MM.1S (cell line): ENCODE measurements around the gene SH3GL2.

ENCODE experiments used
- DNase-seq: peaks from one replicate; pipeline ENCODE4 v3.0.0-alpha.2; 2015
- H2AFZ ChIP-seq: fragments of 300-600 bp; sonication (generic); 2 replicates; pipeline ENCODE4 v1.6.0; 2016; ENCODE audit warnings: antibody characterized with exemption, low read length
- H3F3A ChIP-seq: fragments of 300-600 bp; sonication (generic); 2 replicates; pipeline ENCODE4 v1.6.1; 2016; ENCODE audit warnings: mild to moderate bottlenecking, antibody characterized with exemption, low read length, moderate library complexity, mixed read lengths; ENCODE audit not compliant: insufficient read depth
- H3K27ac ChIP-seq: fragments of 300-600 bp; sonication (generic); 2 replicates; pipeline ENCODE4 v1.5.1; 2016; ENCODE audit warnings: mild to moderate bottlenecking, low read length
- H3K27me3 ChIP-seq: fragments of 300-600 bp; sonication (generic); replicated peaks from 2 replicates; pipeline ENCODE4 v1.6.0; 2016; ENCODE audit warnings: low read length; ENCODE audit not compliant: insufficient read depth
- H3K36me3 ChIP-seq: fragments of 300-600 bp; sonication (generic); replicated peaks from 2 replicates; pipeline ENCODE4 v1.6.1; 2016; ENCODE audit warnings: mild to moderate bottlenecking, low read length, mixed read lengths; ENCODE audit not compliant: insufficient read depth
- H3K4me1 ChIP-seq: fragments of 300-600 bp; sonication (generic); 2 replicates; pipeline ENCODE4 v1.6.1; 2016; ENCODE audit warnings: low read length, mixed read lengths
- H3K4me2 ChIP-seq: fragments of 300-600 bp; sonication (generic); 2 replicates; pipeline ENCODE4 v1.6.0; 2016; ENCODE audit warnings: low read depth, low read length
- H3K4me3 ChIP-seq: fragments of 300-600 bp; sonication (generic); 2 replicates; pipeline ENCODE4 v1.5.1; 2016; ENCODE audit warnings: low read length, mixed read lengths
- H3K79me2 ChIP-seq: fragments of 300-600 bp; sonication (generic); 2 replicates; pipeline ENCODE4 v1.6.1; 2016; ENCODE audit warnings: mixed run types, low read length, mixed read lengths
- H3K9ac ChIP-seq: fragments of 300-600 bp; sonication (generic); 2 replicates; pipeline ENCODE4 v1.6.1; 2016; ENCODE audit warnings: low read length, mixed read lengths
- H3K9me2 ChIP-seq: fragments of 300-600 bp; sonication (generic); replicated peaks from 2 replicates; pipeline ENCODE4 v1.6.1; 2016; ENCODE audit warnings: mild to moderate bottlenecking, low read length, mixed read lengths; ENCODE audit not compliant: insufficient read depth
- H3K9me3 ChIP-seq: fragments of 300-600 bp; sonication (generic); replicated peaks from 2 replicates; pipeline ENCODE4 v1.6.1; 2016; ENCODE audit warnings: mild to moderate bottlenecking, low read length, mixed read lengths; ENCODE audit not compliant: insufficient read depth
- H4K20me1 ChIP-seq: fragments of 300-600 bp; sonication (generic); 2 replicates; pipeline ENCODE4 v1.6.1; 2016; ENCODE audit warnings: mild to moderate bottlenecking, low read length, moderate library complexity, mixed read lengths; ENCODE audit not compliant: insufficient read depth
- CTCF ChIP-seq: fragments of 300-600 bp; sonication (generic); IDR thresholded peaks from 2 replicates; pipeline ENCODE4 v1.5.1; 2016; ENCODE audit warnings: antibody characterized with exemption, low read length, mixed read lengths
- EZH2 ChIP-seq: fragments of 300-600 bp; sonication (generic); optimal IDR thresholded peaks from 2 replicates; pipeline ENCODE3; 2017; ENCODE audit warnings: low read depth, mild to moderate bottlenecking, antibody characterized with exemption, low read length, mixed read lengths
- EZH2phosphoT487 ChIP-seq: fragments of 300-600 bp; sonication (generic); IDR thresholded peaks from 2 replicates; pipeline ENCODE4 v1.6.1; 2018; ENCODE audit warnings: antibody characterized with exemption, low read length

The SH3GL2 gene

GRCh38 chr9:17776735-17777134 lies 197.9 kb downstream of the SH3GL2 start:
- no peaks in the 10 kb centered on the region for H3K4me1 ChIP-seq
- no peak overlapping the region for H3K9ac ChIP-seq
- H3K79me2 ChIP-seq = no peaks in the 10 kb centered on the region
- no peak overlapping the region for H3K4me3 ChIP-seq
- H3K9me3 ChIP-seq = no peaks in the 10 kb centered on the region
- H3K4me2 ChIP-seq = no peak overlapping the region
- no peaks in the 10 kb centered on the region for H3K9me2 ChIP-seq
- no peaks in the 10 kb centered on the region for H3K27me3 ChIP-seq
- no peak overlapping the region for H2AFZ ChIP-seq
- no peak overlapping the region for H3K27ac ChIP-seq
- no peak for DNase-seq
- no peaks in the 10 kb centered on the region for H3F3A ChIP-seq
- no peaks in the 10 kb centered on the region for H4K20me1 ChIP-seq
- H3K36me3 ChIP-seq = no peaks in the 10 kb centered on the region
- no peak for TF ChIP-seq CTCF
- no peak for TF ChIP-seq EZH2
- no peak for TF ChIP-seq EZH2phosphoT487

DNA sequence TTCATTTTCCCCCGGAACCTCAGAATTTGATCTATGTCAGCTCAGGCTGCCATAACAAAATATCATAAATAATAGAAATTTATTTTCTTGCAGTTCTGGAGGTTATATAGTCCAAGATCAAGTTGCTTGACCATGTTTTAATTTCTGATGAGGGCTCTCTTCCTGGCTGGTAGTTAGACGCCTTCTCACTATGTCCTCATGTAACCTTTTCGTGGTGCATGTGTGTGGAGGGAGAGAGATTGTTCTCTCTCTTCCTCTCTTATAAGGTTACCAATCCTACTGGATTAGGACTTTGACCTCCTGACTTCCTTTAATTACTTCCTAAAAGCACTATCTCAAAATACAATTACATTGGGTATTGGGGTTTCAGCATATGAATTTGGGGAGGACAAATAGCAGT lies 198.6 kb downstream of the SH3GL2 start:
- Histone ChIP-seq H2AFZ (no peak overlapping the region), H3K9me2 (no peaks in the 10 kb centered on the region), H3K4me2 (no peak overlapping the region), H3K4me3 (no peak overlapping the region), H3K27ac (no peak overlapping the region), H3K4me1 (no peaks in the 10 kb centered on the region), H4K20me1 (no peaks in the 10 kb centered on the region), H3K9me3 (no peaks in the 10 kb centered on the region), H3K79me2 (no peaks in the 10 kb centered on the region), H3K9ac (no peak overlapping the region), H3K27me3 (no peaks in the 10 kb centered on the region), H3K36me3 (no peaks in the 10 kb centered on the region), H3F3A (no peaks in the 10 kb centered on the region)
- DNase-seq = no peak
- TF ChIP-seq EZH2phosphoT487 = no peak
- no peak for TF ChIP-seq EZH2
- no peak for TF ChIP-seq CTCF

- no peak overlapping the region for H3K27ac ChIP-seq
- no peak for TF ChIP-seq CTCF
- TF ChIP-seq EZH2 = no peak
- no peak for TF ChIP-seq EZH2phosphoT487
- H3K79me2 ChIP-seq = no peaks in the 10 kb centered on the region
- H3K9ac ChIP-seq = no peak overlapping the region
- no peaks in the 10 kb centered on the region for H3K27me3 ChIP-seq
- H3F3A ChIP-seq = no peaks in the 10 kb centered on the region
- no peak for DNase-seq
- H3K4me3 ChIP-seq = no peak overlapping the region
- H3K9me2 ChIP-seq = no peaks in the 10 kb centered on the region
- no peak overlapping the region for H3K4me2 ChIP-seq
- no peaks in the 10 kb centered on the region for H4K20me1 ChIP-seq
- no peaks in the 10 kb centered on the region for H3K36me3 ChIP-seq
- H2AFZ ChIP-seq = no peak overlapping the region
- no peaks in the 10 kb centered on the region for H3K9me3 ChIP-seq
- no peaks in the 10 kb centered on the region for H3K4me1 ChIP-seq
These were observed 203.7 kb downstream of the SH3GL2 start for GRCh38 chr9:17782430-17783149.
